GM03348 (cell line): ENCODE results near the gene NOTO.
"Not testable (repeated sequence)": the region's sequence is repeated elsewhere in the genome, so short reads cannot be mapped to it uniquely, and the experiment has no call there.

Experiments used
- DNase-seq: peaks from one replicate; pipeline ENCODE4 v3.0.0; 2012; ENCODE audit warnings: low spot score

NOTO gene

GRCh38 chr2:73202156-73203054 lies at the start of gene NOTO:
Gene NOTO (plus strand): TSS chr2:73202574. CDS start chr2:73202667, 93 bp downstream.
- peak; percentile 34 for DNase-seq

- DNase-seq, result peak; percentile 90
Measured at GRCh38 chr2:73156539-73157124, 45.7 kb upstream of the NOTO start.

DNA sequence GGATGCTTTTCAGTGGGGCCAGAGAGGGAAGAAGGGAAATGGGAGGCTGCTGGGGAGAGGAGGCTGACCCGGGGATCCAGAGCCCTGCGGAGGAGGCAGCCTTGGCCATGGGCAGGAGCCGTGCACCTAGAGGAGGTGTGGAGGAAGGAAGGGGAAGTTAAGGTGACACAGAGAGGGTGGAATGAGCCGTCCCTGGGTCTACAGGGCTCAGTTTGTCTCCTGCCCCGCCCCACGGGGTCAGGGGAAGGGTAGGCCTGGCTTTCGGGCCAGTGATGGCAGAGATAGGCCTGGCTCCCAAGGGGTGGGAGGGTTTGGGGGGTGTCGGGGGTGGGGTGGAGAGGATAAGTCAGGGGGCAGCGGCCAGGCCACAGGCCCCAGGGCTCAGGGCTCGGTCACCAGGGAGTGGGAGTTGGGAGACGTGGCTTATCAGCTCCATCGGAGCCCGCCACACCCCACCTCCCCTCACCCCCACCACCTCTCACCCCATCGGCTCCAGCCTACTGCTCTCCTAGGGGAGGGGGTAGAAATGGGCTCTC lies 39.5 kb upstream of the NOTO start:
- no peak for DNase-seq

DNA sequence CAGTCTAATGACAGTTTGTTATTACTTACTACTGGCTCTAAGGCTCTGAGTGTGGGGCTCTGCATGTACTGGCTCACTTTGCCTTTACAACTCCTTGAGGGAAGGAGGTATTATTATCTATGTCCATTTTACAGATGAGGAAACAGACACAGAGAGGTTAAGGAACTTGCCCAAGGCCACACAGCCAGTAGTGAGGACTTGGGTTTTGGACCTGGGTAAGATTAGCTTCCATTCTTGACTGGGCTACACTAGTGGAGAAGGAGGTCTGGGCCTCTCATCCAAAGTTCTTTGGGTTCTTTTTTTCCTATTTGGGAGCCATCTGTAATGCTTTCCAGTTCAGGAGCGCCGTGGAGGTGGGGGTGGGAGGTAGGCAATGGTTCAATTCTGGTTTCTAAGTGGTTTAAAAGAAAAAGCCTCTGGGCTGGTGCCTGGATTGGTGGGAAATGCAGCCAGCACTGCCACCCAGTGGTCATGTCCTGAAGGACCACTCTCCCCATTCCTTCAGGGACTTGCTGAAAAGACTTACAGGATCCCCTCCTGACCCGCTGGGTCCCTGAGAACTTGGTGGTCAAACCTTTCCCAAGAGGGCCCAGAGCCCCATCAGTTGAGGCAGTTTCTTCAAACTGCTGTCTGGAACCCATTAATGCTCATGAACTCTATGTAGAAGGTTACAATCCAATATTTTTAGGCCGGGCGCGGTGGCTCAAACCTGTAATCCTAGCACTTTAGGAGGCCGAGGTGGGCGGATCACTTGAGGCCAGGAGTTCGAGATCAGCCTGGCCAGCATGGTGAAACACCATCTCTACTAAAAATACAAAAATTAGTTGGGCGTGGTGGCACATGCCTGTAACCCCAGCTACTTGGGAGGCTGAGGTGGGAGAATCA lies 38.6 kb upstream of the NOTO start:
- peak; percentile 89 for DNase-seq

GRCh38 chr2:73165978-73166377 lies 36.4 kb upstream of the NOTO start:
- DNase-seq, result not testable (repeated sequence)

DNA sequence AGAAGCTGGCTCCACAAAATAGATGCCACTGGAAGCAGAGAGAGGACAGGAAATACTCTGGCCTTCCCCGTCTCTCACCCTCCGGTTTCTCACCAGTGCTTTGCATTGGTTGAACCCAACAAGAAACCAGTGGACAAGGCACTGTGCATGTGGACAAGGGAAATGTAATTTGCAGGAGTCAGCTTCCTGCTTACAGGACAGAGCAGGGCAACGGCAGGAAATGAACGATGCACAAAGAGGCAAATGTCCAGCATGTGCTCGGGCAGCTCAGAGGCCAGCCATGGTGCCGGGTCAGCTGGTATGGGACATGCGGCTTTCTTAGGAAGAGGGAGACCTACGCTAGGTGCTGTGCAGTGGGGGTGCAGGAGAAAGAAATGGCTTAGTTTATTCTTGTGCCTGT lies 35.6 kb upstream of the NOTO start:
- DNase-seq, result not testable (repeated sequence)

GRCh38 chr2:73168348-73168747 lies 34.0 kb upstream of the NOTO start:
- DNase-seq, result not testable (repeated sequence)

DNA sequence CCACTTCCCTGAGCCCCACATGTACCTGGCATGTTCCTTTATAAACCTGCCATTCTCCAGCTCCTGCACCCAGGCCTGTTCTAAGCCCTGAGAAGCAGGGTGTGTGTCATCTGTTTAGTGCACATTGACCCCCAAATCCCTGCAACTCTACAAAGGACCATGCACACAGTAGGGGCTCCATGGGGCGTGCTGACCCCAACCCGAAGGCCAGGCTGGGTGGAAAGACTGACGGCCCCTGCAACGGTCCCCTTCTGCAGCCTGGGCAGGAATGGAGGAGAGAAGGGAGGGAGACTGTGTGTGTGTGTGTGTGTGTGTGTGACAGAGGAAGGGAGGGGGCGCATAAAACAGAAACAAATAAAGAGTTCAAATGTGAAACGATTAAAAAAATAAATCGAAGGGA lies 32.0 kb upstream of the NOTO start:
- DNase-seq, result not testable (repeated sequence)

DNA sequence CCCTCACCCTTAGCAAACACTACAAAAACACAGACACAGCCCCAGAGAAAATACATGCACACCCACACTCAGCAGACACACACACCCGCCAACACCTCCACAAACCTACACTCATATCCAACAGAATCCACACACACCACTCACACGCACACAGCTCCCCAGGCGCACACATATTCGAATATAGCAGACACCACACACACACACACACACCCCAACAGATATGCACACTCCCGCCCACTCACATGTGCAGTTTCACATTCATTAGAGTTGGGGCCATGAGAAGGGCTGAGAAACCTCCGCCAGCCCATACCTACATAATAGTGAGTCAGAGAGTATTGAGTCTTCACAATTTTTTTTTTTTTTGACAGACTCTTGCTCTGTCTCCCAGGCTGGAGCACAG lies 29.4 kb upstream of the NOTO start:
- DNase-seq, result no peak

DNA sequence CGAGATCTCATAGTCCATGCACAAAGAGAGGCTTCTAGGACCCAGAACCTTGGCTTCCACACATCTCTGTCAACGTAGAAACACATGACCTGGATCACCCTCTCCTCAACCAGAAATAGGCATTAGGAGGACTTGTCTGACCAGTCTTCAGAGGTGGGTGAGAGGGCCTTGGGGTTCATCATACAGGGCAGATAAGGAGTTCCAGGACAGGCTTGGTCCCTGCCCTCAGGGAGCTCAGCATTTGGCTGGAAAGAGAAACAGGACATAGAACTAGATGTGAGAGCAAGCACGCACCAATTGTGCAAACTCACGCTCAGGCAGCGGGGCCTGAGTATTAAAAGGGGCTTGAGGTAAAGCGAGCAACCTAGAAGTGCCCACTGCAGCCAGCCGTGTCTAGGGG lies 28.6 kb upstream of the NOTO start:
- no peak for DNase-seq

GRCh38 chr2:73174244-73174643 lies 28.1 kb upstream of the NOTO start:
- no peak for DNase-seq

- no peak for DNase-seq
Measured at GRCh38 chr2:73174941-73175662, 27.3 kb upstream of the NOTO start.

- peak; percentile 83 for DNase-seq
Measured at GRCh38 chr2:73175663-73176204, 26.6 kb upstream of the NOTO start.

DNA sequence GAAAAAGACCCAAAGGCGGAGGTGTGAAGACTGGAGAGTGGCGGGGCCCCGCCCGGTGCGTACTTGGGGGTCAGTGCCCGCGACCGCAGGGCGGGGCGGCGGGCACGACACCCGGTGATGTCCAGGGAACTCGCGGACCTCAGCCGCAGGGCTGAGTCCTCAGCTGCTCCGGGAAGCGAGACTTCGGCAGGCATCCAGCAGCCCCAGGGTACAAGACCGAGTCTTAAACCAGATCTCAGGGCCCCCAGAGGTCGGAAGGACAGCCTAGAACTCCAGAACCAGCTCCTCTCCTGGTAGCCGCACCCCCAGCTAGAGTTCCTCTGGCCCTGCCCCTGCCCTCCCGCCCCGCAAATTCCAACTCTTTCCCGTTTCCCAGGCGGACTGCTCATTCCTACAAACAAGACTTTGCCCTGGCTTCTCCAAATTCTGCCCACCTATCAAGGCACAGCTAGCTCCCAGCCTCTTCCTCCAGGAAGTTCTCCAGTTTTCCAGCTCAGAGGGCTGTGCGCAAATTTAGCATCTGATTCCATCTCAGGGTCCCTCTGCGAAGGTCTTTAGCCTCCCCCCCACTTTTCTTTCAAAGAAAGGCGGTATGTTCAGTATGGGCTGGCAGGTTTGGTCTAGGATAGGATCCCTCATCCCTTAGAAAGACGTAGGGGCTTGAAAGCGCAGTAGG lies 26.0 kb upstream of the NOTO start:
- DNase-seq, result peak; percentile 34

DNA sequence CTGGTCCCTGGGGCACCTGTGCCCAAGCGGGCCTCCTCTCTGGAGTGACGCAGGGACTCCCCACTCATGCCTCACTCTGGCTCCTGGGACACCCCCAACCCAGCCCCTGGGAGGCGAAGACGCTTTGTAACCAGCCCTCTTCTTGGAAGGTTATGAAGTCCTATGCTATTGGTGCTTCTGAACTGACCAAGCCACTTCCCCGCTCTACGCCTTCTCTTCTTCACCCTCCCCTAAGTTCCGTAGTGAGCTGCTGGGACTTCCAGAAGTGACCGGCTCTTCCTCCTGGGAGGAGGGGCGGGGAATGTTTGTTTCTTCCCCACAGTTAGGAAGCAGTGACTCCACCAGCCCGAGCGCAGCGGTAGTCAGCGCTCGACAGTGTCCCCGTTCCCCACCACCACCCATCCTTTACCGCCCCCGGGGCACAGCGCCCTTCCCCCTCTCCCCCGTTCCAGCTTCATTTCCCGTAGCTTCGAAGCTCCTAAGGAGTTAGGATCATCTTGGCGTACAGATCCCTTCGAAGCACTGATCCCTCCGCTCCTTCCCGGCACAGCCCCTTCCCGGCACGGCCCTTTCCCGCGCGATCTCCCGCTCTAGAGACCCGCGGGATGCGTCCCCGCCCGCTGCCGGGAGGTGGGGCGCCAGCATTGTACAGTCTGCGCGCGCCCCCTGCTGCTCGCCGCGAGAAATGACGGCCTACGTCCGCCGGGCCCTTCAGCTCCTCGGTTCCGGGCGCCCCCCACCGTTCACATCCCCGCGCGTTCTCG lies 25.3 kb upstream of the NOTO start:
- DNase-seq, result peak; percentile 98

GRCh38 chr2:73177645-73178255 lies 24.6 kb upstream of the NOTO start:
- no peak for DNase-seq

GRCh38 chr2:73185965-73186364 lies 16.4 kb upstream of the NOTO start:
- DNase-seq, result no peak

DNA sequence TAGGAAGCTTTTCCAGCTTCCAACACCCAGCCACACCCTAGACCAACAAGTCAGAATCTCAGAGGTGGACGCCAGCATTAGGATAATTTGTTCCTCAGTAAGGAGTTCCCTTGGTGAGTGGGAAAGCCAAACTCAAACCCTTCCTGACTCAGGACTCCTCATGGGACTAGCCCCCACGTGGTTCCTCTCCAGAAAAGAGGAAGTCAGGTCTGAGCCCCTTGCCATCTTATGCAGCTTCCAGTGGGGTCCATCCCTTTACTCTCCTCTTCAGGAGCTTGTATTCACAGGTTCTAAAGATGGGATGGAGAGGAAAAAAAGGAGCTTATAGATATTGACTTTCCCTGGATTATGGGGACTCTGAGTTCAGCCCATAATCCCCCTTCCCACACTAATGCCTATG lies 14.8 kb upstream of the NOTO start:
- DNase-seq, result no peak

GRCh38 chr2:73197579-73197978 lies 4.8 kb upstream of the NOTO start:
- no peak for DNase-seq
